ENCODE results near the gene COX4I1.
"Not testable (repeated sequence)": the region's sequence is repeated elsewhere in the genome, so short reads cannot be mapped to it uniquely, and the experiment has no call there.

COX4I1 gene

GRCh38 chr16:85800321-85800669, 800 bp downstream of the COX4I1 start:
- no peak for DNase-seq (ENCODE audit: low spot score)

DNA sequence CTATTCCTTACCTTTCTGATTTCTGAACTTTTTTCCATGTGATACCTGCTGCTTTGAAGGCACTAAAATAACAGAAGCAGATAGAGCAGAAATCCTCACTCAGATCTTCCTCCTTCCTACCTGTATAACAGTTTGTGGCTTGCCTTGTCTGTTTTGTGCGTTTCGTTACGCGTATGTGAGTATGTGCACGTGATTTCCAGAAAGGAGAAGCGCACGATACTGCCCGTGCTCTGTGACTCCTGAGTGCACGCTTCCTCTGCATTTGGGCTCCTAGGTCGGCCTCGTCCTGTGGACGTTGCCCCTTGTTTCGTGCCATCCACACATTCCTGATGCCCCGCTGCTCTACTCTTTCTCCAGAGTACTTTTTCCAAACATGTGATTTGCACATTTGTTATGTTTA, 4.1 kb downstream of the COX4I1 start:
- no peak for DNase-seq (ENCODE audit: low spot score)

DNA sequence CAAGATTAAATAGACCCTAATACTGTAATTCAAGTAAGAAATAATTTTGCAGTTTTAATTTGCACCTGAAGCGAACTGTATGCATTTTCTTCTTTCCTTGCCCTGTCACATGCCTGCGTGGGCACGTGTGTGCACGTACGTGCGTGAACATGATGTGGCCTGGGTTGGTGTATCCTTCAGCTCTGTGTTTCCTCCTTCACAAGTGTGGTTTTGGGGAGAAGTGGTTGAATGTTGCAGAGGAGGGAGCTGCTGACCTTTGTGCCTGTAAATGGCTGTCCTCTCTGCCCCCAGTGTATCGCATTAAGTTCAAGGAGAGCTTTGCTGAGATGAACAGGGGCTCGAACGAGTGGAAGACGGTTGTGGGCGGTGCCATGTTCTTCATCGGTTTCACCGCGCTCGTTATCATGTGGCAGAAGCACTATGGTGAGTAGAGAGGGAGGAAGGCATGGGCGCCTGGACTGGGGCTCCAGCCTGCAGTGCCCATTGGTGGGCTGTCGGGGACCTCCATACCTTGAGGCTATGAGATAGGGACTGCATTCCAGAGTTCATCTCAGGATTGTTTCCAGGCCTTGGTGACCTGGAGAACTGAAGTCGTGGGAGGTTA, 6.0 kb downstream of the COX4I1 start:
- DNase-seq (ENCODE audit: low spot score): no peak

GRCh38 chr16:85806539-85806938, 7.0 kb downstream of the COX4I1 start:
- DNase-seq (ENCODE audit: low spot score): no peak

GRCh38 chr16:85807340-85807739, 7.8 kb downstream of the COX4I1 start:
- not testable (repeated sequence) for DNase-seq (ENCODE audit: low spot score)

- DNase-seq (ENCODE audit: low spot score): not testable (repeated sequence)
Measured at GRCh38 chr16:85808104-85808503, 8.6 kb downstream of the COX4I1 start.

- no peak for DNase-seq (ENCODE audit: low spot score)
Measured at GRCh38 chr16:85808926-85809325, 9.4 kb downstream of the COX4I1 start.

GRCh38 chr16:85809645-85810044, 10.2 kb downstream of the COX4I1 start:
- no peak for DNase-seq (ENCODE audit: low spot score)

DNA sequence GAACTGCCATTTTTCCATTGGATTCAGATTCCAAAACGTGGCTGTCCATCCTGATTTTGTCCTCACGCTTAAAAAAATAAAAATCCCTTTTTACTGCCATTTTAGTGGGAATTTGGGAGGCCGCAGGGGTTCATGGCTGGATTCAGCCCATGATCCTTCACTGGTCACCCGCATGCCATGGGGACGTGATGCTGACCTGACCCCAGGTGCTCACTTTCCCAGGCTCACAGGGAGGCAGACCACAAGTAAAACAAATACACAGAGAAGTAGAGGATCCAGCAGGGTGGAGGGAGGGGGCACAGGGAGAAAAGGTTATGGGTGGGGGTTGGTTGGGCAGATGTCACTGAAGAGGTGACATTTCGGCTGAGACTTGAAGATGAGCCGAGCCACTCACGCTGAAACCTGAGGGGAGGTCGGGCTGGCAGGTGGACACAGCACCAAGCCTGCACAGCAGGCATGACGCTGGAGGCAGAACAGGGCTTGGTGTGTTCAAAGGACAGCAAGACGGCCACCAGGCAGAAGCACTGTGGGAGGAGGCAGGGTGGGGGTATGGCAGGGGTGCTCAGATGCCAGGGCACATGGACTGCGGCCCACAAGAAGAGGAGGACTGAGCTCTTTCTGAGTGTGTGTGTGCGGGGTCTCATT, 10.7 kb downstream of the COX4I1 start:
- DNase-seq (ENCODE audit: low spot score): no peak

DNA sequence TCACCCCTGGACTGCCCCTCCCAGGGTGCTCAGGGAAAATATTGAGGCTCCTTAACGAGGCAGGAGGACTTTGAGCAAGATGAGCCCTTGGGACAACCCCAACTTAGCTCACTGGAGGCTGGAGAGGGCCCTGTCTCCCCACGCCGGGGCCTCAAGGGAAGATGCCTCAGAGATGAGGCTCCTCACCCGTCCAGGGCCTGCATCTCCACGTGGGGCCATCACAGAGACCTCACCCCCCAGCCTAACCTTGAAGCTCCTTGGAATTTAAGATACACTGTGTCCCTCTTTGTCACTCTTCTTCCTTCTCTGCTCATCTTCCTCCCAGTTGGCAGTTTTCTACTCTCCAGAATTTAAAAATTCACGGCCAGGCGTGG, 11.2 kb downstream of the COX4I1 start:
- no peak for DNase-seq (ENCODE audit: low spot score)

GRCh38 chr16:85812031-85812807, 12.7 kb downstream of the COX4I1 start:
- DNase-seq (ENCODE audit: low spot score): no peak

DNA sequence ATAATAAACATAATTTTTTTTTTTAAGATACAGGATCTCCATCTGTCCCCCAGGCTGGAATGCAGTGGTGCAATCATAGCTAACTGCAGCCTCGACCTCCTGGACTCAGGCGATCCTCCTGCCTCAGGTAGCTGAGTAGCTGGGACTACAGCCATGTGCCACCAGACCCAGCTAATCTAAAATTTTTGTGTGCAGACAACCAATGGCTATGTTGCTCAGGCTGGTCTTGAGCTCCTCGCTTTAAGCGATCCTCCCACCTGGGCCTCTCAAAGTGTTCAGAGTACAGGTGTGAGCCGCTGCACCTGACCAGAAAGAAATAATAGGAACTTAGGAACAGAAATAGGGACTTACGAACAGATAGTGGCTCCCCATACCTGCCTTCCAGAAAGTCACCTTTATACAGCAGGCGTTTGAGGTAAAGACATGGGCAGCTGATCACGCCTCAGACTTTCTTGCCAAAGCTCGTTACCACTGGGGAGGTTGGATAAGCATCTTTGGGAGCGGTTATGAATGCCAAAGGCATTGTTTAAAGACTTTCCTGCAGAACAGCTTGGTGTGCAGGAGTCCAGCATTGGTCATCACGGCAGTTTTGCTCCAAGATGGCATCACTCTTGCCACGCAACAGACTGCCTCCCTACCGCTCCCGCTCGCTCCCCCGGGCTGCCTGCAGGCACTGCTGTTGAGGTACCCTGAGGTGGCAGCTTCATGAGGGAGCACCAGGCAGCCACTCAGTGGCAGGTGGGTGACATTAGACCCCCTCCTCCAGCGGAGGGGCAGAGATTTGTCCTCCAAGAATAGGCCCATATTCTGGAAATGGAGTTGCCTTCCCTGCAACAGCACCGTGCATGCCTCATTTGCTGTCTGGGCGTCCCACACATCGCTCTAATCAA, 13.6 kb downstream of the COX4I1 start:
- DNase-seq (ENCODE audit: low spot score): no peak

- DNase-seq (ENCODE audit: low spot score): no peak
Measured at GRCh38 chr16:85816159-85816558, 16.7 kb downstream of the COX4I1 start.

GRCh38 chr16:85817195-85817594, 17.7 kb downstream of the COX4I1 start:
- not testable (repeated sequence) for DNase-seq (ENCODE audit: low spot score)

- peak; percentile 90 for DNase-seq (ENCODE audit: low spot score)
Measured at GRCh38 chr16:85819245-85819644, 19.8 kb downstream of the COX4I1 start.

- no peak for DNase-seq (ENCODE audit: low spot score)
Measured at GRCh38 chr16:85819771-85820170, 20.3 kb downstream of the COX4I1 start.

DNA sequence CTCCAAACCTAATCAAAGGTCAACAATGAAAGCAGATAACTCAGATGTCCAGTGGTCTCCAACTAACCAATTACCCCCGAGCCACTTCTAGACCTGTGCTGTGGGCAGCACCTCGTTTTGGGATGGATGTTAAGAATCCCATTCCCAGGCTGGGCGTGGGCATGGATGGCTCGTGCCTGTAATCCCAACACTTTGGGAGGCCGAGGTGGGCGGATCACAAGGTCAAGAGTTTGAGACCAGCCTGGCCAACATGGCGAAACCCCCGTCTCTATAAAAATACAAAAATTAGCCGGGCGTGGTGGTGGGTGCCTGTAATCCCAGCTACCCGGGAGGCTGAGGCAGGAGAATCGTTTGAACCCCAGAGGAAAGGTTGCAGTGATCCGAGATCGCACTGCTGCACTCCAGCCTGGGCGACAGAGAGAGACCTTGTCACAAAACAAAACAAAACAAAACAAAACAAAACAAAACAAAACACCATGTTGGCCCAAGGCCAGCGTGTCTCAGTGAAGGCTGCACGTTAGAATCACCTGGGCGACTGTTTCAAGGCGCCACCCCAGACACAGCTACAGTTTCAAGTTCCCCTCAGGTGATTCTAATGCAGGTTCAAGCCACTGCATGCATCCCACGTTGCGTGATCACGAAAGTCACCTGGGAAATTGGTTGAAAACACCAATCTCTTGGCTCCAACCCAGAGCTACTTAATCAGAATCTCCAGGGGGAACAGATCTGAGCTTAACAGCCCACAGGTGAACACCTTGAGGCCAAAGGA, 21.3 kb downstream of the COX4I1 start:
- no peak for DNase-seq (ENCODE audit: low spot score)

- peak; percentile 93 for DNase-seq (ENCODE audit: low spot score)
Measured at GRCh38 chr16:85821390-85822135, 22.1 kb downstream of the COX4I1 start.

GRCh38 chr16:85822145-85822544, 22.6 kb downstream of the COX4I1 start:
- no peak for DNase-seq (ENCODE audit: low spot score)

DNA sequence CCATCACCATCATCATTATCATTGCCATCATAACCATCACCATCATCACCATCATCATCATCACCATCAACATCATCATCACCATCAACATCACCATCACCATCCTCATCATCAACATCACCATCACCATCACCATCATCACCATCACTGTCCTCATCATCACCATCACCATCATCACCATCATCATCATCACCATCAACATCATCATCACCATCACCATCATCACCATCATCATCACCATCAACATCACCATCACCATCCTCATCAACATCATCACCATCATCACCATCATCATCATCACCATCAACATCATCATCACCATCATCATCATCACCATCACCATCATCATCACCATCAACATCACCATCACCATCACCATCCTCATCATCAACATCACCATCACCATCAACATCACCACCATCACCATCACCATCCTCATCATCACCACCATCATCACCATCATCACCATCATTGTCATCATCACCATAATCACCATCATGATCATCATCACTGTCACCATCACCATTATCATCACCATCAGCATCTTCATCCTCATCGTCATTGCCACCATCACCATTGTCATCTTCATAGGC, 23.9 kb downstream of the COX4I1 start:
- no peak for DNase-seq (ENCODE audit: low spot score)

Data from iPS-NIHi11 (cell line).